ENCODE data around the gene WASF1. TPM values are rescaled to one million over a fixed set of nuclear protein-coding genes. Genes with fewer than 3 reads are reported as not detected.

Gene WASF1
- total RNA-seq, 1 donor = 18.8 TPM

GRCh38 chr6:110178626-110179405, 654 bp downstream of the WASF1 start:
- Histone ChIP-seq H2AFZ (ENCODE audit: low read length) (peak overlapping the region; percentile 98), H3K4me2 (ENCODE audit: insufficient read depth, low read length) (peak overlapping the region; percentile 90), H4K20me1 (ENCODE audit: insufficient read depth, low read length) (peaks cover 19% of the 10 kb centered on the region), H3K4me1 (ENCODE audit: insufficient read depth, low read length) (peaks cover 16% of the 10 kb centered on the region), H3K27me3 (ENCODE audit: insufficient read depth, low read length) (no peaks in the 10 kb centered on the region), H3K9me3 (ENCODE audit: low read depth, low read length) (no peaks in the 10 kb centered on the region), H3K79me2 (ENCODE audit: insufficient read depth, low read length) (peaks cover 63% of the 10 kb centered on the region), H3K36me3 (ENCODE audit: insufficient read depth, low read length) (no peaks in the 10 kb centered on the region), H3K27ac (ENCODE audit: low read depth, low read length) (peak overlapping the region; percentile 90), H3K4me3 (ENCODE audit: insufficient read depth, low read length) (peak overlapping the region; percentile 85)
- DNase-seq (ENCODE audit: insufficient read length, low spot score, missing footprints) = peak; percentile 71
- TF ChIP-seq, protein P1, sequence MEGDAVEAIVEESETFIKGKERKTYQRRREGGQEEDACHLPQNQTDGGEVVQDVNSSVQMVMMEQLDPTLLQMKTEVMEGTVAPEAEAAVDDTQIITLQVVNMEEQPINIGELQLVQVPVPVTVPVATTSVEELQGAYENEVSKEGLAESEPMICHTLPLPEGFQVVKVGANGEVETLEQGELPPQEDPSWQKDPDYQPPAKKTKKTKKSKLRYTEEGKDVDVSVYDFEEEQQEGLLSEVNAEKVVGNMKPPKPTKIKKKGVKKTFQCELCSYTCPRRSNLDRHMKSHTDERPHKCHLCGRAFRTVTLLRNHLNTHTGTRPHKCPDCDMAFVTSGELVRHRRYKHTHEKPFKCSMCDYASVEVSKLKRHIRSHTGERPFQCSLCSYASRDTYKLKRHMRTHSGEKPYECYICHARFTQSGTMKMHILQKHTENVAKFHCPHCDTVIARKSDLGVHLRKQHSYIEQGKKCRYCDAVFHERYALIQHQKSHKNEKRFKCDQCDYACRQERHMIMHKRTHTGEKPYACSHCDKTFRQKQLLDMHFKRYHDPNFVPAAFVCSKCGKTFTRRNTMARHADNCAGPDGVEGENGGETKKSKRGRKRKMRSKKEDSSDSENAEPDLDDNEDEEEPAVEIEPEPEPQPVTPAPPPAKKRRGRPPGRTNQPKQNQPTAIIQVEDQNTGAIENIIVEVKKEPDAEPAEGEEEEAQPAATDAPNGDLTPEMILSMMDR (IDR thresholded peaks at IDR 0.05; ENCODE audit: extremely low read depth, low read depth, low read length) = peak; percentile 58

DNA sequence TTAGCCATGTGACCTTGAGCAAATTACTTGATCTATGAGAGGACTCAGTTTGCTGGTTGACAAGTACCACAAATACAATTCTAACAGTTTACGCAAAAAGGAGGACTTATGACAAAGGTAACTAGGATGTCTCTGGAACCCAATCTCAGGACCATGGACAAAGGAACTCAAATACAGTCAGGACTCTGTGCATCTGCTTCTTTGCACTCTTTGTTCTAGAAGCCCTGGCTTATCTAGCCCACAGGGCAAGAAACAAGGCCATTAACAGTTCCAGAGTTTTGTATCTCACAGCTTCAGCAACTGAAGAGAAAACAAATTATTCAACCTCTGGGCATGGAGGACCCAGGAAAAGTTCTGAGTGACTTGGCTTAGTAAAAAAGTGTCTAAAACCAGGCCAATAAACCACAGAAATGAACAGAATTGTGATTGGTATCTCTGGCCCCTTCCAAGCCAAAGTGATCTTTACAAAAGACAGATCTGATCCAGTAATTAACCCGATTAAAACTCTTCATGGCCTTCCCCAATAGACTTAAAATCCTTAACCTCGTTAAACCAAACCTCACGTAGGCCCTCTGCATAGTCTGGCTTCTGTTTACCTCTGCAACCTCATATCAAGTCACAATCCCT, 5.9 kb downstream of the WASF1 start:
- Histone ChIP-seq H4K20me1 (ENCODE audit: insufficient read depth, low read length) (peaks cover 36% of the 10 kb centered on the region), H3K36me3 (ENCODE audit: insufficient read depth, low read length) (no peaks in the 10 kb centered on the region), H3K9me3 (ENCODE audit: low read depth, low read length) (no peaks in the 10 kb centered on the region), H3K4me2 (ENCODE audit: insufficient read depth, low read length) (no peak overlapping the region), H3K79me2 (ENCODE audit: insufficient read depth, low read length) (peaks cover 55% of the 10 kb centered on the region), H3K27me3 (ENCODE audit: insufficient read depth, low read length) (no peaks in the 10 kb centered on the region), H2AFZ (ENCODE audit: low read length) (no peak overlapping the region), H3K4me1 (ENCODE audit: insufficient read depth, low read length) (no peaks in the 10 kb centered on the region), H3K27ac (ENCODE audit: low read depth, low read length) (no peak overlapping the region), H3K4me3 (ENCODE audit: insufficient read depth, low read length) (no peak overlapping the region)
- DNase-seq (ENCODE audit: insufficient read length, low spot score, missing footprints) = no peak
- TF ChIP-seq, protein P1 (IDR thresholded peaks at IDR 0.05; ENCODE audit: extremely low read depth, low read depth, low read length) = no peak

DNA sequence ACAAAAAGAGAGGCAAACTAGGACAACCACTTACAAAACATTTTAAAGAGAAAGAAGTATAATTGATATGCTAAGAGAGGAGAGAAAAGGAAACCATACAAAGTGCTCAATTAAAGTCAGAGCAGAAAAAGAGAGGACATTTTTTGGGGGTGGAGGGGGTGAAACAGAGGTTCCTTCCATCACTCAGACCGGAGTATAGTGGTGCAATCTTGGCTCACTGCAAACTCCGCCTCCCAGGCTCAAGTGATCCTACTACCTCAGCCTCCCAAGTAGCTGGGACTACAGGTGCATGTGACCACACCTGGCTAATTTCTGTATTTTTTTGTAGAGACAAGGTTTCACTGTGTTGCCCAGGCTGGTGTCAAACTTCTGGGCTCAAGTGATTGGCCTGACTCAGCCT, 9.4 kb downstream of the WASF1 start:
- Histone ChIP-seq H3K36me3 (ENCODE audit: insufficient read depth, low read length) (no peaks in the 10 kb centered on the region), H3K27ac (ENCODE audit: low read depth, low read length) (no peak overlapping the region), H3K4me3 (ENCODE audit: insufficient read depth, low read length) (no peak overlapping the region), H3K27me3 (ENCODE audit: insufficient read depth, low read length) (no peaks in the 10 kb centered on the region), H3K4me1 (ENCODE audit: insufficient read depth, low read length) (no peaks in the 10 kb centered on the region), H2AFZ (ENCODE audit: low read length) (no peak overlapping the region), H3K79me2 (ENCODE audit: insufficient read depth, low read length) (peaks cover 47% of the 10 kb centered on the region), H3K9me3 (ENCODE audit: low read depth, low read length) (no peaks in the 10 kb centered on the region), H4K20me1 (ENCODE audit: insufficient read depth, low read length) (peaks cover 37% of the 10 kb centered on the region), H3K4me2 (ENCODE audit: insufficient read depth, low read length) (no peak overlapping the region)
- TF ChIP-seq, protein P1 (IDR thresholded peaks at IDR 0.05; ENCODE audit: extremely low read depth, low read depth, low read length) = no peak
- DNase-seq (ENCODE audit: insufficient read length, low spot score, missing footprints) = no peak

GRCh38 chr6:110158479-110158878, 21.0 kb downstream of the WASF1 start:
- H3K79me2 ChIP-seq (ENCODE audit: insufficient read depth, low read length) = peaks cover 10% of the 10 kb centered on the region
- no peaks in the 10 kb centered on the region for H3K27me3 ChIP-seq (ENCODE audit: insufficient read depth, low read length)
- H3K36me3 ChIP-seq (ENCODE audit: insufficient read depth, low read length) = no peaks in the 10 kb centered on the region
- no peak overlapping the region for H3K4me3 ChIP-seq (ENCODE audit: insufficient read depth, low read length)
- TF ChIP-seq, protein P1 (IDR thresholded peaks at IDR 0.05; ENCODE audit: extremely low read depth, low read depth, low read length) = no peak
- H3K4me2 ChIP-seq (ENCODE audit: insufficient read depth, low read length) = no peak overlapping the region
- no peaks in the 10 kb centered on the region for H3K4me1 ChIP-seq (ENCODE audit: insufficient read depth, low read length)
- DNase-seq (ENCODE audit: insufficient read length, low spot score, missing footprints) = no peak
- H2AFZ ChIP-seq (ENCODE audit: low read length) = no peak overlapping the region
- no peaks in the 10 kb centered on the region for H3K9me3 ChIP-seq (ENCODE audit: low read depth, low read length)
- H4K20me1 ChIP-seq (ENCODE audit: insufficient read depth, low read length) = peaks cover 5% of the 10 kb centered on the region
- H3K27ac ChIP-seq (ENCODE audit: low read depth, low read length) = no peak overlapping the region

Data from osteoblast (primary cell).